Smooth muscle cell (in vitro differentiated cells): ENCODE measurements around the gene ZFP36. TPM values are rescaled to one million over a fixed set of nuclear protein-coding genes. Genes with fewer than 3 reads are reported as not detected.

Experiments used
- DNase-seq: peaks from one replicate; lab custom pipeline; 2025; ENCODE audit not compliant: unreplicated experiment; lab: John Stamatoyannopoulos, UW
- H2AFZ ChIP-seq: fragments of 200-600 bp; sonication (generic); 2 replicates; pipeline ENCODE4 v1.6.0; 2016; ENCODE audit warnings: antibody characterized with exemption, low read depth, mild to moderate bottlenecking
- H3F3A ChIP-seq: fragments of 200-600 bp; sonication (generic); 2 replicates; pipeline ENCODE4 v1.6.0; 2017; ENCODE audit warnings: antibody characterized with exemption, low read depth
- H3K27ac ChIP-seq: fragments of 200-600 bp; sonication (generic); 2 replicates; pipeline ENCODE4 v1.5.1; 2016; ENCODE audit warnings: low read depth, mild to moderate bottlenecking
- H3K27me3 ChIP-seq: fragments of 200-600 bp; sonication (generic); 2 replicates; pipeline ENCODE4 v1.6.1; 2016; ENCODE audit warnings: low read depth, mild to moderate bottlenecking
- H3K36me3 ChIP-seq: fragments of 200-600 bp; sonication (generic); 2 replicates; pipeline ENCODE4 v1.5.1; 2016; ENCODE audit warnings: low read depth
- H3K4me1 ChIP-seq: fragments of 200-600 bp; sonication (generic); 2 replicates; pipeline ENCODE4 v1.5.1; 2016; ENCODE audit warnings: low read depth
- H3K4me2 ChIP-seq: fragments of 200-600 bp; sonication (generic); 2 replicates; pipeline ENCODE4 v1.6.0; 2016; ENCODE audit warnings: mild to moderate bottlenecking
- H3K4me3 ChIP-seq: fragments of 200-600 bp; sonication (generic); 2 replicates; pipeline ENCODE4 v1.5.1; 2016; ENCODE audit warnings: mild to moderate bottlenecking
- H3K79me2 ChIP-seq: fragments of 200-600 bp; sonication (generic); 2 replicates; pipeline ENCODE4 v1.6.0; 2016; ENCODE audit warnings: low read depth, mild to moderate bottlenecking
- H3K9ac ChIP-seq: fragments of 200-600 bp; sonication (generic); 2 replicates; pipeline ENCODE4 v1.6.0; 2016; ENCODE audit warnings: low read depth
- H3K9me3 ChIP-seq: fragments of 200-600 bp; sonication (generic); replicated peaks from 2 replicates; pipeline ENCODE4 v1.5.1; 2016; ENCODE audit warnings: low read depth
- H4K20me1 ChIP-seq: fragments of 200-600 bp; sonication (generic); 2 replicates; pipeline ENCODE4 v1.6.0; 2016; ENCODE audit warnings: low read depth
- WGBS: methylation state at CpG from one replicate; pipeline ENCODE4 v1.1.7; 2016; ENCODE audit warnings: low lambda C conversion rate; 5-methylcytosine and 5-hydroxymethylcytosine counted together
- polyA plus RNA-seq: library from polyadenylated mRNA; unstranded; fragments of >200 nt; fragmentation: Nextera tagmentation; extraction: Ambion mirVana; gene quantifications from 2 replicates; pipeline ENCODE4 v1.2.1, GENCODE V29; 2016
- total RNA-seq: library from RNA; depleted of rRNA; stranded (reverse); fragments of >200 nt; gene quantifications from 2 replicates; pipeline ENCODE4 v1.2.3, GENCODE V29; 2014
- TF ChIP-seq, protein P1 (sequence below): fragments of 200-600 bp; sonication (generic); IDR thresholded peaks from 2 replicates; pipeline ENCODE4 v1.5.1; 2017; ENCODE audit warnings: borderline replicate concordance, mild to moderate bottlenecking, antibody characterized with exemption; ENCODE audit not compliant: insufficient read depth, poor library complexity, severe bottlenecking

The ZFP36 gene
- total and polyA plus RNA-seq, 2 experiments from 2014 or later = 44.7 to 281 TPM

DNA sequence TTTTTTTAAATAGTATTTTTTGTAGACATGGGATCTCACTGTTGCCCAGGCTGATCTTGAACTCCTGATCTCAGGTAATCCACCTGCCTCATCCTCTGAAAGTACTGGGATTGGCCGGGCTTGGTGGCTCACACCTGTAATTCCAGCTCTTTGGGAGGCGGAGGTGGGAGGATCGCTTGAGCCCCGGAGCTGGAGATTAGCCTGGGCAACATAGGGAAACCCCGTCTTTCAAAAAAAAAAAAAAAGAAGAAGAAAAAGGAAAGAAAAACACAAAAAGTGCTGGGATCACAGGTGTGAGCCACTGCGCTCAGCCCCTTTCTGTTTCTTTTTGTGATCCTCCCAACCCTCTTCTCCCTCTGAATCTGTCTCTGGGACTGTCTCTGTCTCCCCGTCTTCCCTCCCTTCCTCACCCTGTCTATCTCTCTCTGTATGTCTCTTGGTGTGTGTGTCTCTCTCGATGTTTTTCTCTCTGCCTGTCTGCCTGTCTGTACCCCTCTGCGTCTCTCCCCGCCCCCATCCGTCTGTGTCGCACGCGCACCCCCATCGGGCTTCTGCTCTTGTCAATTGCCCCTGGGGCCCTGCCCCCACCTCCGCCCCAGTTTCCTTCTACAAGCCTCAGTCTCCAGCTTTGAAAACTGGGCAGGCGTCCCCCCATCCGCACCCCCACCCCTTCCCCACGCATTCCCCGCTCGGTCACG lies 540 bp upstream of the ZFP36 start:
- WGBS = 23% methylated on average over 17 of the region's 22 CpGs
- Histone ChIP-seq H3K4me2 (peak overlapping the region; percentile 94), H2AFZ (no peak overlapping the region), H3K4me3 (peak overlapping the region; percentile 96), H3K36me3 (no peaks in the 10 kb centered on the region), H3K4me1 (peaks cover 26% of the 10 kb centered on the region), H3F3A (peaks cover 41% of the 10 kb centered on the region), H3K9me3 (no peaks in the 10 kb centered on the region), H3K79me2 (peaks cover 27% of the 10 kb centered on the region), H3K27ac (peak overlapping the region; percentile 95), H3K27me3 (no peaks in the 10 kb centered on the region), H4K20me1 (peaks cover 23% of the 10 kb centered on the region), H3K9ac (peak overlapping the region; percentile 79)
- no peak for DNase-seq
- TF ChIP-seq, protein P1, sequence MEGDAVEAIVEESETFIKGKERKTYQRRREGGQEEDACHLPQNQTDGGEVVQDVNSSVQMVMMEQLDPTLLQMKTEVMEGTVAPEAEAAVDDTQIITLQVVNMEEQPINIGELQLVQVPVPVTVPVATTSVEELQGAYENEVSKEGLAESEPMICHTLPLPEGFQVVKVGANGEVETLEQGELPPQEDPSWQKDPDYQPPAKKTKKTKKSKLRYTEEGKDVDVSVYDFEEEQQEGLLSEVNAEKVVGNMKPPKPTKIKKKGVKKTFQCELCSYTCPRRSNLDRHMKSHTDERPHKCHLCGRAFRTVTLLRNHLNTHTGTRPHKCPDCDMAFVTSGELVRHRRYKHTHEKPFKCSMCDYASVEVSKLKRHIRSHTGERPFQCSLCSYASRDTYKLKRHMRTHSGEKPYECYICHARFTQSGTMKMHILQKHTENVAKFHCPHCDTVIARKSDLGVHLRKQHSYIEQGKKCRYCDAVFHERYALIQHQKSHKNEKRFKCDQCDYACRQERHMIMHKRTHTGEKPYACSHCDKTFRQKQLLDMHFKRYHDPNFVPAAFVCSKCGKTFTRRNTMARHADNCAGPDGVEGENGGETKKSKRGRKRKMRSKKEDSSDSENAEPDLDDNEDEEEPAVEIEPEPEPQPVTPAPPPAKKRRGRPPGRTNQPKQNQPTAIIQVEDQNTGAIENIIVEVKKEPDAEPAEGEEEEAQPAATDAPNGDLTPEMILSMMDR = no peak

DNA sequence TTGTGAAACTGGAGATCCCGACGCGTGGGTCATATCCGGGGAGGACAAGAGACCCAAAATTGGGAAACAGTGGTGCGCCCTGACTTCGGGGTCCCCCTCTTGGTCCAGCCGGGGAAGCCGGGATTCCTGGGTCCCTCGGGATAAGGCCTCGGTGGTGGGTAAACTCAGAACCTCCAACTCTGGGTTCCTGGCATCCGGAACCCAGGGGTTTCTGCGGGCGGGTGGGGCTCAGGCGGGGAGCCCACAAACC lies 688 bp downstream of the ZFP36 start:
- peak overlapping the region; percentile 95 for H3K27ac ChIP-seq
- peak overlapping the region; percentile 94 for H3K4me2 ChIP-seq
- 9% methylated on average over 13 of the region's 14 CpGs for WGBS
- no peaks in the 10 kb centered on the region for H3K9me3 ChIP-seq
- H3K27me3 ChIP-seq = no peaks in the 10 kb centered on the region
- no peaks in the 10 kb centered on the region for H3K36me3 ChIP-seq
- H2AFZ ChIP-seq = no peak overlapping the region
- H4K20me1 ChIP-seq = peaks cover 23% of the 10 kb centered on the region
- peaks cover 38% of the 10 kb centered on the region for H3F3A ChIP-seq
- peak overlapping the region; percentile 92 for H3K9ac ChIP-seq
- H3K4me1 ChIP-seq = peaks cover 24% of the 10 kb centered on the region
- H3K4me3 ChIP-seq = peak overlapping the region; percentile 96
- DNase-seq = no peak
- TF ChIP-seq, protein P1 = no peak
- peaks cover 27% of the 10 kb centered on the region for H3K79me2 ChIP-seq

DNA sequence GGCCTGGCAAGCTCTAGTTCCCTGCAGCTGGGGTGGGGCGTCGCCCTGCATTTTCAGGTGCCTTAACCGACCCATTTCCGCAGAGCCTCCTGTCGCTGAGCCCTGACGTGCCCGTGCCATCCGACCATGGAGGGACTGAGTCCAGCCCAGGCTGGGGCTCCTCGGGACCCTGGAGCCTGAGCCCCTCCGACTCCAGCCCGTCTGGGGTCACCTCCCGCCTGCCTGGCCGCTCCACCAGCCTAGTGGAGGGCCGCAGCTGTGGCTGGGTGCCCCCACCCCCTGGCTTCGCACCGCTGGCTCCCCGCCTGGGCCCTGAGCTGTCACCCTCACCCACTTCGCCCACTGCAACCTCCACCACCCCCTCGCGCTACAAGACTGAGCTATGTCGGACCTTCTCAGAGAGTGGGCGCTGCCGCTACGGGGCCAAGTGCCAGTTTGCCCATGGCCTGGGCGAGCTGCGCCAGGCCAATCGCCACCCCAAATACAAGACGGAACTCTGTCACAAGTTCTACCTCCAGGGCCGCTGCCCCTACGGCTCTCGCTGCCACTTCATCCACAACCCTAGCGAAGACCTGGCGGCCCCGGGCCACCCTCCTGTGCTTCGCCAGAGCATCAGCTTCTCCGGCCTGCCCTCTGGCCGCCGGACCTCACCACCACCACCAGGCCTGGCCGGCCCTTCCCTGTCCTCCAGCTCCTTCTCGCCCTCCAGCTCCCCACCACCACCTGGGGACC lies 1.2 kb downstream of the ZFP36 start:
- Histone ChIP-seq H3K4me3 (peak overlapping the region; percentile 96), H3K4me1 (peaks cover 22% of the 10 kb centered on the region), H3K79me2 (peaks cover 27% of the 10 kb centered on the region), H3K27ac (peak overlapping the region; percentile 95), H3K9ac (peak overlapping the region; percentile 92), H3K9me3 (no peaks in the 10 kb centered on the region), H3F3A (peaks cover 36% of the 10 kb centered on the region), H2AFZ (no peak overlapping the region), H4K20me1 (peaks cover 23% of the 10 kb centered on the region), H3K4me2 (peak overlapping the region; percentile 94), H3K27me3 (no peaks in the 10 kb centered on the region), H3K36me3 (no peaks in the 10 kb centered on the region)
- no peak for DNase-seq
- TF ChIP-seq, protein P1 = no peak
- 45% methylated on average over 37 of the region's 40 CpGs for WGBS
